ENCODE measurements around the gene KCNJ10.

Gene KCNJ10

GRCh38 chr1:159992161-159992560, 77.8 kb downstream of the KCNJ10 start:
- Histone ChIP-seq H3K9me2 (ENCODE audit: low read depth, low read length) (no peaks in the 10 kb centered on the region), H3K4me2 (ENCODE audit: low read length) (no peak overlapping the region), H3F3A (ENCODE audit: insufficient read depth, low read length) (no peaks in the 10 kb centered on the region), H3K4me1 (ENCODE audit: insufficient read depth, low read length, severe bottlenecking) (no peaks in the 10 kb centered on the region), H3K9me3 (ENCODE audit: low read length) (no peaks in the 10 kb centered on the region), H3K9ac (ENCODE audit: low read length) (no peak overlapping the region), H3K36me3 (ENCODE audit: insufficient read depth, low read length) (no peaks in the 10 kb centered on the region), H3K79me2 (ENCODE audit: insufficient read depth, low read length) (no peaks in the 10 kb centered on the region), H3K27me3 (ENCODE audit: insufficient read depth, low read length) (0 out of 2 replicates have a peak, but pooled peaks cover 3% of the 10 kb centered on the region), H3K27ac (ENCODE audit: low read depth, low read length, poor library complexity, severe bottlenecking) (no peak overlapping the region), H4K20me1 (ENCODE audit: insufficient read depth, low read length) (no peaks in the 10 kb centered on the region), H3K4me3 (ENCODE audit: low read depth, low read length, poor library complexity, severe bottlenecking) (no peak overlapping the region), H2AFZ (ENCODE audit: low read length) (no peak overlapping the region)
- TF ChIP-seq EZH2 (IDR thresholded peaks at IDR 0.05; ENCODE audit: borderline replicate concordance, low read length) (no peak), CTCF (IDR thresholded peaks at IDR 0.05; ENCODE audit: low read length) (no peak)

GRCh38 chr1:159991513-159991912, 78.4 kb downstream of the KCNJ10 start:
- Histone ChIP-seq H3K4me2 (ENCODE audit: low read length) (no peak overlapping the region), H3F3A (ENCODE audit: insufficient read depth, low read length) (no peaks in the 10 kb centered on the region), H3K27me3 (ENCODE audit: insufficient read depth, low read length) (0 out of 2 replicates have a peak, but pooled peaks cover 3% of the 10 kb centered on the region), H3K9me3 (ENCODE audit: low read length) (no peaks in the 10 kb centered on the region), H3K9me2 (ENCODE audit: low read depth, low read length) (no peaks in the 10 kb centered on the region), H3K4me1 (ENCODE audit: insufficient read depth, low read length, severe bottlenecking) (no peaks in the 10 kb centered on the region), H2AFZ (ENCODE audit: low read length) (no peak overlapping the region), H3K4me3 (ENCODE audit: low read depth, low read length, poor library complexity, severe bottlenecking) (no peak overlapping the region), H4K20me1 (ENCODE audit: insufficient read depth, low read length) (no peaks in the 10 kb centered on the region), H3K36me3 (ENCODE audit: insufficient read depth, low read length) (no peaks in the 10 kb centered on the region), H3K9ac (ENCODE audit: low read length) (no peak overlapping the region), H3K27ac (ENCODE audit: low read depth, low read length, poor library complexity, severe bottlenecking) (no peak overlapping the region), H3K79me2 (ENCODE audit: insufficient read depth, low read length) (no peaks in the 10 kb centered on the region)
- TF ChIP-seq EZH2 (IDR thresholded peaks at IDR 0.05; ENCODE audit: borderline replicate concordance, low read length) (no peak), CTCF (IDR thresholded peaks at IDR 0.05; ENCODE audit: low read length) (no peak)

- no peak overlapping the region for H3K9ac ChIP-seq (ENCODE audit: low read length)
Observed at GRCh38 chr1:159990005-159990404, 80.0 kb downstream of the KCNJ10 start.

More at GRCh38 chr1:159990005-159990404, 80.0 kb downstream of the KCNJ10 start:
- H3K27ac ChIP-seq (ENCODE audit: low read depth, low read length, poor library complexity, severe bottlenecking): no peak overlapping the region
- no peaks in the 10 kb centered on the region for H3K9me3 ChIP-seq (ENCODE audit: low read length)
- H3K36me3 ChIP-seq (ENCODE audit: insufficient read depth, low read length): no peaks in the 10 kb centered on the region
- no peak overlapping the region for H2AFZ ChIP-seq (ENCODE audit: low read length)
- no peak overlapping the region for H3K4me2 ChIP-seq (ENCODE audit: low read length)
- no peaks in the 10 kb centered on the region for H3K9me2 ChIP-seq (ENCODE audit: low read depth, low read length)
- no peaks in the 10 kb centered on the region for H4K20me1 ChIP-seq (ENCODE audit: insufficient read depth, low read length)
- H3F3A ChIP-seq (ENCODE audit: insufficient read depth, low read length): no peaks in the 10 kb centered on the region
- no peak for TF ChIP-seq CTCF (IDR thresholded peaks at IDR 0.05; ENCODE audit: low read length)
- no peak for TF ChIP-seq EZH2 (IDR thresholded peaks at IDR 0.05; ENCODE audit: borderline replicate concordance, low read length)
- no peaks in the 10 kb centered on the region for H3K4me1 ChIP-seq (ENCODE audit: insufficient read depth, low read length, severe bottlenecking)
- no peaks in the 10 kb centered on the region for H3K79me2 ChIP-seq (ENCODE audit: insufficient read depth, low read length)
- H3K27me3 ChIP-seq (ENCODE audit: insufficient read depth, low read length): no peaks in the 10 kb centered on the region
- H3K4me3 ChIP-seq (ENCODE audit: low read depth, low read length, poor library complexity, severe bottlenecking): no peak overlapping the region
